ENCODE results near the gene DAND5.

DAND5 gene

DNA sequence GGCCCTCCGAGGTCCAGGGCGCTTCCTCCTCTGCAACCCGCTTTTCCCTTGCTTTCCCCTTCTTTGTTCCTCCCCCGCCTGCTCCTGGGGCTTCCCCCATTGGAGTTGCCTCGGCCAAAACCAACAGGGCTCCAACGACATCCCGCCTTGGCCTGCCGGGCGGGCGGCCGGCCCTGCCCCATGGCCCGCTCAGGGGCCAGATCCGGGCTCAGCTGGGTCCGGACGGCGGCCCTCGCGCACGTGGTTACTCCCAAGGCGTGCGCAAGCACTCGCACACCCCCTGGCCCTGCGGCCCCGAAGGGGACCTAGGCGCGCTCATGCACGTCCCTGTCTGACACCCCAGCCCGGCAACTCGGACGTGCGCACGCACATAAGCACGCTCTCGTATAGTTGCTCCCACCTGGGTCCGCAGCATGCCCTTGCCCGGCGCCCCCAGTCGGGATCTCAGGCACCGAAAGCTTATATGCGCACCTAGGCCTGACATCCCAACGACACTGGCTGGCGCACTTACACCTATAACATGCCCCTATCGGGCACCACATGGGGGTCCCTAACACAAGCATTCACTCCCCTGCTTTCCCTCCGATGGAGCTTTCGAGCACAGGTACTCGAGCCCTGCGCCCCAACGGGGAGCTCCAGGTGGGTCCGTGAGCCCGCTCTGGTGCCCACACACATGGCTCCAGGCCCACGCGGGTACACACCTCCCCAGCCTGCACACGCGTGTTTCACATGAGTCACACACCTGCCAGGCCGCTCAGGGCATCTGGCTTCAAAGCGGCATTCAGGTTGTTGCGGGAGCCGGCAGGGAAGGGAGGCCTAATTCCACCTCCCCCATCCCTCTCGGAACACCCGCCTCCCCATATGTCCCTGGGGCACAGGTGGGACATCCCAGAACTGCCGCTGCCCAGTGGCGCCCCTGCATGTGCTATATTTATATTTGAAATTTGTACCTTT lies 40.9 kb downstream of the DAND5 start:
- no peak for DNase-seq (ENCODE audit: low read depth in 2 of 2)

- DNase-seq (ENCODE audit: low read depth in 2 of 2): no peak
These were observed 41.7 kb downstream of the DAND5 start for GRCh38 chr19:13010992-13011652.

DNA sequence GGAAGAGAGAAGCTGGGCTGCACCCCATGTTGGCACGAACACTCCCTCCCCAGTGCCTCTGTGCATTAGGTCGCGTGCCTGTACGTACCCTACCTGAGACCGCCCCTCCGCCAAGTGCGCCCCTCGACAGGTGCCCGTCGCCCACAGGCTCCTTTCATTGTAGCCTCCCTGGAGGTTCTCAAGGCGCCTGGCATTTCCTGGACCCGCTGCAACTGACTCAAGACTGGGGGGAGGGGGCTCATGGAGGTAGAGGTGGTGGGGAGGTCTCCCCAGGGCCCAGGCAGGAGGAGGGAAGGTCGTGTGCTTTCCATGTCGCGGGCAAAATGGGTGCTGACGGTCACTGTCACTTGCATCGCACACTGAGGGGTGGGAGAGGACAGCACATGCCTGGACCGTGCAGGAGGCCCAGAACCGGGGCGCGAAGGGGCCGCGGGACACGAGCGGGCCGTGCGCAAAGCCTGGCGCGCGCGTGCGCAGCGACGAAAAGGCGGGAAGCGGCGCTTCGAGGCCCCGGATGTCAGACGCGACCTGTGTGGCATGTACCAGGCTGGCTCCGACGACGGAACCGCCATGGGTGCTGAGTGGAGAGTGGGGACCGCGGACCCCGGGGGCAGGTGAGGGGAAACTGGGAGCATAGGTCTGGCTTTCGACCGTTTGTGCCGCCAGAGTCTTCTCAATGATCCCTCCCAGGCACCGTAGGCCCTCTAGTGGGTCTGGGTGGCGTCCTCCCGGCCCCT lies 42.4 kb downstream of the DAND5 start:
- no peak for DNase-seq (ENCODE audit: low read depth in 2 of 2)

- no peak for DNase-seq (ENCODE audit: low read depth in 2 of 2)
These were observed 43.0 kb downstream of the DAND5 start for GRCh38 chr19:13012390-13012689.

DNA sequence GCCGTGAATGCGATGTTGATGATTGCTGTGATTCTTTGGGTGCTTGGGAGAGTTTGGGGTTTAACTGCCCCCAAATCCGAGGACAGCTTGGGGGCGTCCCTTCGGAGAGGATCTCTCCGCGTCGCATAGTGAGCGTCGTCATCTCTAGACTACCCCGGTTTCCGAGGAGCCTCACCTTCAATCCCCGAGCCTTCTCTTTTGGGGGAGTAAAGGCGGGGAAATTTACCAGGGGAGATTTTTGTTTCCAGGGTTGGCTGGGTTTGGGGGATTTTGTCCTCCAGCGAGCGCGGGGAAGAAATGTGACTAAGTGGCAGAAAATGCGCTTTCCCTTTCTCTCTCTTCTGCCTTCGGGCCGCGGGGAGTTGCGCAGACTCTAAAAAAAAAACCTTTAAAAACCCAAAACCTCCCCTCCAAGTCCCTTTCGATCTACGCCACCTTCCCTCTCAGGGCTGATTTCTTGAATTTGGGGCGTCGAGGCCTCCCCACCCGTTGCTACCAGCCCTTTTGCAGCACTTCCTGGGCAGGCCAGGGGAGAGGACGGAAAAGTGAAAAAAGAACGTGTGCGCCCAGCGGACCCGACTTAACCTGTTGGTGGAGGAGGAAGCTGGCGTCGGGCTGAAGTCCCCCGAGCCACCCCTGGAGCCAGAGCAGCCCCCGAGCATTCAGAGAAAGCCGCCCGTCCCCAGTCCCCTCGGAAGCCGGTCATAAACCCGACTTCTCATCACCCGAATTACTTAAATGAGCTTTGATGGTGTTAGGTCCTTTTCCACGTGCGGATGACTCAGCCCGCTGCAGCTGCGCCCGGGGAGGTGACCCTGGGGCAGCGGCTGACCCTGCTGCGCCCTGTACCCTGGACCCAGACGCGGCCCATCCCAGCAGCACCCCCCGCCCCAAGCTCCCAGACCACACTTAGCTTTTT lies 43.6 kb downstream of the DAND5 start:
- DNase-seq (ENCODE audit: low read depth in 2 of 2): no peak

GRCh38 chr19:13013649-13014048 lies 44.3 kb downstream of the DAND5 start:
- DNase-seq (ENCODE audit: low read depth in 2 of 2): no peak

DNA sequence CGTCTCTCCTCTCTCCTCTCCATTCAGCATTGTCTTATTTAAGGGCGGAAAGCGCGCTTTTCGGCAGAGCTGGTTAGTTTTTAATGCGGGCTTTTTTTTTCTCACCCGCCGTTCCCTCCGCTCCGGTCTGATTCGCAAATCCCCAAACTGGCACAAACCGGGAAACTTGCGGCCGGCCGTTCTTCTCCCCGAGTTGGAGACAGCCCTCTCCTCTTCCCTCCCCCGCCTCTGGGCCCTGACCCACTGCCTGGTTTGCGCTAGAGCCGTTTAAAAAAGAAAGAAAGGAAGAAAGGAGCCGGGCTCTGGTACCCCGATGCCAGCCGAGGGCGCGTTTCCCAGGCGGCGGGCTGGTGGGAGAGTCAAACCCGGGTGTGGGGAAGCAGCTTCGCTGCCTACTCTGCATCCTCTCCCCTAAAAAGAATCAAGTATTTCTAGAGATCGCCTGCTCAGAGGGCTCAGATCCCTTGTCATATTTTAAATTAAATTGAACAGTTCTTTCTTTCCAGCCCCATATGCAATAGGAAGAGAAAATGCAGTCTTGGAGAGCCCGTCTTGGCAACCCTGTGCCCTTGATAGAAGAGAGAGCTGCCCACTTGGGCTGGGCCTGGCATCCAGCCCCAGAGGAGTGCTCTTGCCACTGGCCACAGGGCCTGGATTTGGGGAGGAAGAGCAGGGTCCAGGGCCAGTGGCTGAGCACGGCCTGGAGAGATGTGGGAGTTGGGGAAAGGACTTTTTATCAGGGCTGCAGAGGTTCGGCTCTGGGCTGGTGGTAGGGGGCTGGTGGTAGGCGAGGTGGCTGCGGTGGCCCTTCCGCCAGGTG lies 44.9 kb downstream of the DAND5 start:
- no peak for DNase-seq (ENCODE audit: low read depth in 2 of 2)

DNA sequence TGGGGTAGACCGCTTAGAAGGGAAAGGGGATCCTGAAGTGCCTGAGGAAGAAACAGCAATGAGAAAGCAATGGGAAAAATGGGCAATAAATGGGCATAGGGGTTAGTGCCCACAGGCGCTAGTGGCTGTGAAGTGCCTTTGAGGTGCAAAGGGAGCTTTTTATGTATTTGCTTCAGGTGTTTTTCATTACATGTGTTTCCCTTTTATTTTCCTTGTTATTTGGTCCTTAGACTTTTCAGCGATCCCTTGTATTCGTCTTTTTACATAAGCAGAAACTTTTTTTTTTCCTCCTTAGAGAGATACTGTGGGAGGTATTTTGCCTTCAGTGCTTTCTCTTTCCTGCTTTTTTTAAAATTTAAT lies 45.5 kb downstream of the DAND5 start:
- no peak for DNase-seq (ENCODE audit: low read depth in 2 of 2)

- DNase-seq (ENCODE audit: low read depth in 2 of 2): no peak
These were observed 46.2 kb downstream of the DAND5 start for GRCh38 chr19:13015361-13016223.

DNA sequence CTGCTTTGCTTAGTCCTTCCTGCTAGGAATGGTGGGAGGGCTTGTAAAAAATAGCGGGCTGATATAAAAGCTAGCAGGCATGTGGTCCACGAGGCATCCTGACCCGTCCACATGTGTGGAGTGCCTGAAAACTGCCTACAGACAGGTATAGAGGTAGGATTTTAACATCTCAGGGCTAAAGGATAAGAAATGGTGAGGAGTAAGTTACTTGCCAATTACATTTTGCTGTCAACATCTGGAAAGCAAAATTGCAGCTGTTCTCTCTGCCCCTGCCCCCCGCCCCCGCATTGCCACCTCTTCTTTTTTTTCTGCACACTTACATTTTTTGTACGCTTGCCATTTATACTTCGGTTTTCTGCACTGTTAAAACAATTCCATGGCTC lies 46.9 kb downstream of the DAND5 start:
- no peak for DNase-seq (ENCODE audit: low read depth in 2 of 2)

GRCh38 chr19:13016628-13017305 lies 47.4 kb downstream of the DAND5 start:
- no peak for DNase-seq (ENCODE audit: low read depth in 2 of 2)

- no peak for DNase-seq (ENCODE audit: low read depth in 2 of 2)
These were observed 48.1 kb downstream of the DAND5 start for GRCh38 chr19:13017306-13018034.

GRCh38 chr19:13018035-13018914 lies 48.9 kb downstream of the DAND5 start:
- no peak for DNase-seq (ENCODE audit: low read depth in 2 of 2)

DNA sequence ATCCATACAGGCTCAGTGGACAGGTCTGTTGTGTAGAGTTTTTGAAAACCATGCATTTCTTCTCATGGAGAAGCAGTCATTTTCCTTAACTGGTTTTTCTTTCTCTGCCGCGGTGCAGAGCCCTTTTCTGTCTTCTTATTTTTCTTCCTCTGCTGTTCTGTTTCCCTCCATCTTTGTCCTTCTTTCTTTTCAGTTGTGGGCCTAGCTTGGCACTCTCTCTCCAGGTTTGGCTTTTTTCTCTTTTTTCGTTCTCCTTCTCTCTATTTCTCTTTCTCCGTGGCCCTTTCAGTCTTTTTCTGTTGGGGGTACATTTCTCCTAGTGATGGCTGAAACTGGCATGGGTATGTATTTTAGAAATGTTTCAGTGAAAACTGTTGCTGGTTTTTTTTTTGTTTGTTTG lies 50.0 kb downstream of the DAND5 start:
- no peak for DNase-seq (ENCODE audit: low read depth in 2 of 2)

DNA sequence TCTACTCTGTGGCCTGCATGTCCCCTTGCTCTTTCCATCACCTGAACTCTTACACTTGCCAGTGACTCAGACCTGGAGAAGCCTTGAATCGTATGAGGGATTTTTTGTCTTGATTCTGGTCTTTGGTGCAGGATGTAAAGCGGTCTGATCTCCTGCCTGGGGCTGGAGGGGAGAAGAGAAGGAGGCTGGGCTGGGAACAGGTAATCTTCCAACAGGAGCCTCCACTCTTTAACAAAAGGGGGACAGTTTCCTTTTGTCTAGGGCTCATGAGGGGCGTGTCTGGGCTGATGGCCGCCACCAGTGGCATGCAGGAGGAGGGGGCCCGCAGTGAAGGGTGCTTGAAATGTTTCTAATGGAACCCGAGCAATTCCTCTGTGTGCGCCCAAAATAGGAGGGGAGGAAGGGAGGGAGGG lies 50.6 kb downstream of the DAND5 start:
- no peak for DNase-seq (ENCODE audit: low read depth in 2 of 2)

- DNase-seq (ENCODE audit: low read depth in 2 of 2): no peak
These were observed 52.9 kb downstream of the DAND5 start for GRCh38 chr19:13022111-13022858.

Measured in stimulated activated CD4-positive, alpha-beta T cell treated with anti-CD3 and anti-CD28 coated beads, Interleukin-4, amount 100 ng/mL, for 48 hours (primary cell).